Right lobe of liver (tissue), 6 donors: ENCODE results near the gene ACVR1. TPM values are rescaled to one million over a fixed set of nuclear protein-coding genes. Genes with fewer than 3 reads are reported as not detected.

Experiments
- ATAC-seq, 4 donors: fragments of 200-7000 bp; cut with Tn5 transposase; one replicate each; pipeline ENCODE4 v1.9.1; 2020; ENCODE audit warnings: mild to moderate bottlenecking in 4 of 4, moderate library complexity in 4 of 4
- DNase-seq, 3 donors: peaks; one replicate each; pipeline ENCODE4 v3.0.0-alpha.2; 2020
- H3K27ac ChIP-seq, 3 donors: fragments of 200-600 bp; one replicate each; pipeline ENCODE4 v1.8.0; 2022
- H3K27me3 ChIP-seq, 2 donors: fragments of 200-600 bp; one replicate each; pipeline ENCODE4 v1.8.0; 2022
- H3K36me3 ChIP-seq, 4 donors: fragments of 200-600 bp; sonication (generic) in 1 of 4; one replicate each; pipeline versions ENCODE4 v1.5.1 to v1.8.0; 2017 to 2022; ENCODE audit warnings: control low read depth in 1 of 4
- H3K4me1 ChIP-seq, 4 donors: fragments of 200-600 bp; sonication (generic) in 1 of 4; one replicate each; pipeline versions ENCODE4 v1.5.1 to v1.8.0; 2017 to 2022; ENCODE audit warnings: control low read depth in 1 of 4
- H3K4me3 ChIP-seq, 3 donors: fragments of 200-600 bp; one replicate each; pipeline ENCODE4 v1.8.0; 2022
- H3K9me3 ChIP-seq, 4 donors: fragments of 200-600 bp; sonication (generic) in 1 of 4; one replicate each; pipeline versions ENCODE4 v1.5.1 to v1.8.0; 2017 to 2022; ENCODE audit warnings: control low read depth in 1 of 4
- CTCF ChIP-seq, 4 donors: fragments of 200-600 bp in 3 of 4; fragments of 450-650 bp in 1 of 4; IDR thresholded peaks; one replicate each; pipeline versions ENCODE4 v1.5.1 to v1.8.0; 2016 to 2022; ENCODE audit warnings: antibody characterized with exemption in 4 of 4, mild to moderate bottlenecking in 2 of 4
- POLR2A ChIP-seq: fragments of 450-650 bp; IDR thresholded peaks from one replicate; pipeline ENCODE4 v1.6.1; 2017; ENCODE audit warnings: antibody characterized with exemption, mild to moderate bottlenecking
- WGBS: methylation state at CpG from one replicate; pipeline ENCODE4 v1.1.6; 2018; ENCODE audit warnings: low coverage, low lambda C conversion rate; ENCODE audit not compliant: insufficient coverage; ENCODE audit errors: missing lambda C conversion rate; 5-methylcytosine and 5-hydroxymethylcytosine counted together
- intact Hi-C, 2 donors: fragments of 100-400 bp; cut with DNase I; formaldehyde crosslinking; loops; one replicate each; pipeline versions ENCODE4 v1.11.2 to v1.14.1; 2022
- total RNA-seq, 6 experiments: library from RNA; depleted of rRNA in 2 of 6; stranded (reverse); fragments of >200 nt in 2 of 6; fragmentation: NEBNext Ultra II Directional in 3 of 6; extraction: Animal tissue kit (Norgen Biotek cat#: 25700) in 3 of 6; gene quantifications; one replicate each; pipeline versions ENCODE4 v1.1.0 to v1.2.4, GENCODE V29; 2016 to 2023
- donor health status: DM: no; HTN: yes; CAD: no.
- donor health status: DM: no; HTN: no; CAD: no.
- donor health status: DM: no; HTN: no; CAD: no.
- donor health status: DM: no; HTN: yes; CAD: no.
- donor health status: DM: no; HTN: yes; CAD: no.

The ACVR1 gene
- total RNA-seq, 6 experiments from 2014 or later: 10.9 to 25.1 (median 14.6) TPM

DNA sequence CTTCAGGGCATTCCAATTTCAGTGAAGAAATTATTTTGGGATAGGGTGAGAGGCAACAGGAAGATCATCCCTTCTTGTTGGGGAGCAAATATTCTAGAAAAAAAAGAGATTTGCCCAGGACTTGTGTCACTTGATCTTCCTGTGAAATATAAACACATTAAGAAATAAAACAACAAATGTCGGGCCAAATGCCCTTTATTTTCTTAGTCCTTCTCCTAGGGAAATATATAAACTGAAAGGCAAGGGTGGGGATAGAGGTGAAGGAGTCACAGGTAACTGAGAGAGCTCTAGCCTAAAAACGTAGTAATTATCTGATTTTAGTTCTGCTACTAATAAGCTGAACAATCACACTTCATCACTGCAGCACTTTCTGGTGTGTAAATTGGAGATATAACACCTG, 142.9 kb downstream of the ACVR1 start:
- WGBS: 26% methylated on average over 2 of the region's 2 CpGs

DNA sequence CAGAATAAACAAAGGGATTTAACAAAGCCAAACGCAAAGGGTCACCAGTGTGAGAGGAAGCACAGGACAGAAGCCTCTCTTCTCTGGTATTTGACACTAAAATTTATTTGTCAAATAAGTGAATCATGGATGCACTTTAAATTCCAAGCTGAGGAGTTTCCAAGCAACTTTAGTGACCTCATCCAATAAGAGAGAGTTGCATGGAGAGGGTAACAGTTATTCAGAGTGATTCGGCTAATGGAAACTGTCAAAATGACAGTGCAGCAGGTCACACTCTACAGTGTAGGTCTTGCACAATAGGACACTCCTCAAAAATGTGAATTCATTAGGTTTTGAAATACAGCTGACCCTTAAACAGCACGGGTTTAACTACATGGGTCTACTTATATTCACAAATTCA, 143.5 kb downstream of the ACVR1 start:
- H3K9me3 ChIP-seq: no peaks in the 10 kb centered on the region
- intact Hi-C loops: no loop called here
- H3K27ac ChIP-seq: peak overlapping the region in 1 of 3 donors; percentile 80
- TF ChIP-seq CTCF (IDR thresholded peaks at IDR 0.05): no peak
- no peak for TF ChIP-seq POLR2A
- DNase-seq (no peak), ATAC-seq (peak; percentile 36 to 74 (median 66))
- no peaks in the 10 kb centered on the region for H3K27me3 ChIP-seq
- H3K36me3 ChIP-seq: peaks cover 0 to 17% (median 8%) of the 10 kb centered on the region in 4 donors
- WGBS: 65% methylated on average over 3 of the region's 3 CpGs
- H3K4me1 ChIP-seq: peaks cover 0 to 29% (median 0%) of the 10 kb centered on the region in 4 donors
- no peak overlapping the region for H3K4me3 ChIP-seq

More for the DNA sequence above, 142.9 kb downstream of the ACVR1 start:
- Histone ChIP-seq H3K4me1 (peaks cover 0 to 35% (median 0%) of the 10 kb centered on the region in 4 donors), H3K9me3 (no peaks in the 10 kb centered on the region), H3K36me3 (peaks cover 0 to 17% (median 8%) of the 10 kb centered on the region in 4 donors), H3K4me3 (no peak overlapping the region), H3K27ac (peak overlapping the region in 1 of 3 donors; percentile 80), H3K27me3 (no peaks in the 10 kb centered on the region)
- TF ChIP-seq CTCF (IDR thresholded peaks at IDR 0.05) (no peak), POLR2A (no peak)
- intact Hi-C loops: no loop called here
- DNase-seq (no peak), ATAC-seq (peak; percentile 13 to 71 (median 40))

- Histone ChIP-seq H3K4me1 (peaks cover 0 to 7% (median 0%) of the 10 kb centered on the region in 4 donors), H3K36me3 (peaks cover 0 to 4% (median 0%) of the 10 kb centered on the region in 4 donors), H3K27me3 (no peaks in the 10 kb centered on the region), H3K4me3 (no peak overlapping the region), H3K27ac (no peak overlapping the region), H3K9me3 (peaks cover 0 to 6% (median 1%) of the 10 kb centered on the region in 4 donors)
- DNase-seq (no peak), ATAC-seq (no peak)
- whole genome bisulfite sequencing: 93% methylated on average over 1 of the region's 1 CpG
- no peak for TF ChIP-seq CTCF (IDR thresholded peaks at IDR 0.05)
- TF ChIP-seq POLR2A: no peak
- intact Hi-C loops: no loop called here
Measured at GRCh38 chr2:157727693-157728092, 148.4 kb downstream of the ACVR1 start.

DNA sequence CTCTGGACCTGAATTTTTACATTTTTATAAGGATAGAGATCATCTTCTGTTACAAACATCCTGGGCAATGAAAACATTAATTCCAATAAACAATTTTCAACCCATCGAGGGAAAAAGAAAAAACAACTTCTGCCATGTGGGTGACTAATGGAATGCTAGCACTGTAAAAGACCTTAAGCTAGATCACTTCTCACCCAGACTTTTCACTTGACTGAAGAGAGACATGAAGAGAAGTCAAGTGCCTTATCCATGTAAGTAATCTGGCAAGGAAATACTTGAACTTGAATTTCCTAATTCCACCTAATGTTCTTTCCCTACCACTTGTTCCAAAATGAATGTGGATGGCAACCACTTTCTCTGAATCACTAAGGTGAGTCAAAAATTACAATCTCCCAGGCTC, 149.2 kb downstream of the ACVR1 start:
- TF ChIP-seq CTCF (IDR thresholded peaks at IDR 0.05): no peak
- no peak for TF ChIP-seq POLR2A
- H3K36me3 ChIP-seq: peaks cover 0 to 4% (median 0%) of the 10 kb centered on the region in 4 donors
- no peaks in the 10 kb centered on the region for H3K4me1 ChIP-seq
- no peak overlapping the region for H3K27ac ChIP-seq
- H3K27me3 ChIP-seq: no peaks in the 10 kb centered on the region
- intact Hi-C loops: no loop called here
- WGBS: 64% methylated on average over 1 of the region's 1 CpG
- ATAC-seq (no peak), DNase-seq (no peak)
- H3K9me3 ChIP-seq: peaks cover 0 to 11% (median 1%) of the 10 kb centered on the region in 4 donors
- H3K4me3 ChIP-seq: no peak overlapping the region
